Neural cell (in vitro differentiated cells): ENCODE results near the gene UGT2B15. TPM values are rescaled to one million over a fixed set of nuclear protein-coding genes. Genes with fewer than 3 reads are reported as not detected.
"Not testable (repeated sequence)": the region's sequence is repeated elsewhere in the genome, so short reads cannot be mapped to it uniquely, and the experiment has no call there.

Source experiments
- H2AFZ ChIP-seq: fragments of 200-600, 300-800 bp; sonication (generic), shearing (Covaris generic); 2 replicates; pipeline ENCODE4 v1.6.0; 2014; ENCODE audit warnings: low read depth, mild to moderate bottlenecking, antibody characterized with exemption, low read length, moderate library complexity
- H3F3A ChIP-seq: fragments of 200-600 bp; shearing (Covaris generic); 2 replicates; pipeline ENCODE4 v1.6.1; 2016; ENCODE audit warnings: mild to moderate bottlenecking, moderate library complexity, mixed read lengths, antibody characterized with exemption, low read length; ENCODE audit not compliant: insufficient read depth, poor library complexity, severe bottlenecking
- H3K27ac ChIP-seq: fragments of 200-600, 300-800 bp; sonication (generic), shearing (Covaris generic); 2 replicates; pipeline ENCODE4 v1.5.1; 2014; ENCODE audit warnings: mild to moderate bottlenecking, low read length, moderate library complexity
- H3K27me3 ChIP-seq: fragments of 300-800, 200-600 bp; sonication (generic), shearing (Covaris generic); 2 replicates; pipeline ENCODE4 v1.6.0; 2014; ENCODE audit warnings: mild to moderate bottlenecking, low read depth, low read length, moderate library complexity; ENCODE audit not compliant: insufficient read depth
- H3K36me3 ChIP-seq: fragments of 300-800, 200-600 bp; sonication (generic), shearing (Covaris generic); 2 replicates; pipeline ENCODE4 v1.5.1; 2014; ENCODE audit warnings: mild to moderate bottlenecking, antibody characterized with exemption, low read length, moderate library complexity; ENCODE audit not compliant: insufficient read depth
- H3K4me2 ChIP-seq: fragments of 300-800, 200-600 bp; sonication (generic), shearing (Covaris generic); 2 replicates; pipeline ENCODE4 v1.6.0; 2014; ENCODE audit warnings: mild to moderate bottlenecking, low read length
- H3K4me3 ChIP-seq: fragments of 300-800, 200-600 bp; sonication (generic), shearing (Covaris generic); 2 replicates; pipeline ENCODE4 v1.5.1; 2014; ENCODE audit warnings: mild to moderate bottlenecking, low read length, moderate library complexity
- H3K79me2 ChIP-seq: fragments of 200-600 bp; shearing (Covaris generic); replicated peaks from 2 replicates; pipeline ENCODE4 v1.6.0; 2014; ENCODE audit warnings: mild to moderate bottlenecking, low read length, moderate library complexity; ENCODE audit not compliant: insufficient read depth
- H3K9ac ChIP-seq: fragments of 300-800, 200-600 bp; sonication (generic), shearing (Covaris generic); 2 replicates; pipeline ENCODE4 v1.6.1; 2016; ENCODE audit warnings: mild to moderate bottlenecking, low read length, mixed read lengths
- H3K9me2 ChIP-seq: fragments of 200-600 bp; shearing (Covaris generic); 2 replicates; pipeline ENCODE4 v1.6.1; 2016; ENCODE audit warnings: mild to moderate bottlenecking, low read length, mixed read lengths; ENCODE audit not compliant: insufficient read depth
- H3K9me3 ChIP-seq: fragments of 200-600, 300-800 bp; sonication (generic), shearing (Covaris generic); 2 replicates; pipeline ENCODE4 v1.6.1; 2016; ENCODE audit warnings: mild to moderate bottlenecking, mixed run types, low read length, moderate library complexity, mixed read lengths
- H4K20me1 ChIP-seq: fragments of 200-600 bp; shearing (Covaris generic); 2 replicates; pipeline ENCODE4 v1.6.1; 2016; ENCODE audit warnings: mild to moderate bottlenecking, mixed run types; ENCODE audit not compliant: insufficient read depth
- CTCF ChIP-seq: fragments of 450-650 bp; IDR thresholded peaks from 2 replicates; pipeline ENCODE4 v1.5.1; 2014; ENCODE audit warnings: antibody characterized with exemption, mild to moderate bottlenecking, moderate library complexity; ENCODE audit not compliant: poor library complexity, severe bottlenecking
- EP300 ChIP-seq: fragments of 450-650 bp; conservative IDR thresholded peaks from 2 replicates; pipeline ENCODE4 v1.6.1; 2014; ENCODE audit warnings: antibody characterized with exemption, mild to moderate bottlenecking, moderate library complexity; ENCODE audit not compliant: poor library complexity, severe bottlenecking
- EZH2 ChIP-seq: fragments of 200-600, 300-800 bp; shearing (Covaris generic), sonication (generic); IDR thresholded peaks from 2 replicates; pipeline ENCODE4 v1.6.1; 2014; ENCODE audit warnings: antibody characterized with exemption, low read length, borderline replicate concordance, mild to moderate bottlenecking; ENCODE audit not compliant: insufficient read depth, poor library complexity, severe bottlenecking
- MXI1 ChIP-seq: fragments of 450-650 bp; conservative IDR thresholded peaks from 2 replicates; pipeline ENCODE4 v1.6.1; 2014; ENCODE audit warnings: antibody characterized with exemption, mild to moderate bottlenecking; ENCODE audit not compliant: poor library complexity, severe bottlenecking
- POLR2AphosphoS5 ChIP-seq: IDR thresholded peaks from 2 replicates; pipeline ENCODE4 v1.6.1; 2012
- RAD21 ChIP-seq: fragments of 450-650 bp; conservative IDR thresholded peaks from 2 replicates; pipeline ENCODE4 v1.6.1; 2014; ENCODE audit warnings: antibody characterized with exemption, mild to moderate bottlenecking, moderate library complexity
- REST ChIP-seq: IDR thresholded peaks from 2 replicates; pipeline ENCODE4 v1.6.1; 2012; ENCODE audit warnings: borderline replicate concordance
- SMC3 ChIP-seq: fragments of 450-650 bp; conservative IDR thresholded peaks from 2 replicates; pipeline ENCODE4 v1.6.1; 2014; ENCODE audit warnings: antibody characterized with exemption, mild to moderate bottlenecking, moderate library complexity; ENCODE audit not compliant: poor library complexity
- TAF1 ChIP-seq: IDR thresholded peaks from 2 replicates; pipeline ENCODE4 v1.6.1; 2012; ENCODE audit warnings: low read depth
- polyA plus RNA-seq: library from polyadenylated mRNA; depleted of rRNA; stranded (reverse); fragments of >200 nt; gene quantifications from 2 replicates; pipeline ENCODE4 v1.2.3, GENCODE V29; 2014

The UGT2B15 gene
- polyA plus RNA-seq, 1 donor from 2014 or later, result not detected

DNA sequence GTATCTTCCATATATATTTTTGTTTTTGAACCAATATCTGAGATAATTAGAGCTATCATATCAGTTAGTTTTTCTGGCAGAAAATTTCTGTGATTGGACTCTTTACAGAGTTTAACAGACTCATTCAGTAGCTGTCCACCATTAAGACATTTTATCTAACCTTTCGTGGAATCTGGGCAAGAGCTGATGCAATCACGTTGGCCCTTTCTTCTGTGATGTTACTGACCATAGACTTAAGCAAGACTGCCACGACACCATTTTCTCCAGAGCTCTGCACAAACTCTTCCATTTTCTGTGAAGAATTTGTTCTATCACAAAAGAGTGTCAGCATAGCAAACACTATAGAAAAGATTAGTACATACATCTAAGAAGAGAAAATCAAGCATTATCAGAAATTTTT lies 41.8 kb upstream of the UGT2B15 start:
- H3K27me3 ChIP-seq, result no peaks in the 10 kb centered on the region
- no peaks in the 10 kb centered on the region for H3K9me3 ChIP-seq
- H4K20me1 ChIP-seq, result no peaks in the 10 kb centered on the region
- no peaks in the 10 kb centered on the region for H3K79me2 ChIP-seq
- no peak overlapping the region for H2AFZ ChIP-seq
- no peaks in the 10 kb centered on the region for H3K36me3 ChIP-seq
- no peak overlapping the region for H3K27ac ChIP-seq
- H3K9ac ChIP-seq, result no peak overlapping the region
- H3K9me2 ChIP-seq, result no peaks in the 10 kb centered on the region
- TF ChIP-seq RAD21, result no peak
- no peak for TF ChIP-seq TAF1
- TF ChIP-seq MXI1, result no peak
- no peaks in the 10 kb centered on the region for H3F3A ChIP-seq
- no peak overlapping the region for H3K4me3 ChIP-seq
- no peak overlapping the region for H3K4me2 ChIP-seq

- no peaks in the 10 kb centered on the region for H3K36me3 ChIP-seq
- H3K9me2 ChIP-seq, result no peaks in the 10 kb centered on the region
- no peaks in the 10 kb centered on the region for H3F3A ChIP-seq
- no peak overlapping the region for H3K4me3 ChIP-seq
- H3K9ac ChIP-seq, result no peak overlapping the region
- H3K27me3 ChIP-seq, result no peaks in the 10 kb centered on the region
- no peak for TF ChIP-seq REST
- TF ChIP-seq RAD21, result no peak
- TF ChIP-seq SMC3, result no peak
- TF ChIP-seq POLR2AphosphoS5, result no peak
- TF ChIP-seq EZH2, result no peak
- TF ChIP-seq EP300, result no peak
- TF ChIP-seq TAF1, result no peak
- TF ChIP-seq MXI1, result no peak
- TF ChIP-seq CTCF, result no peak
- no peaks in the 10 kb centered on the region for H4K20me1 ChIP-seq
- no peaks in the 10 kb centered on the region for H3K79me2 ChIP-seq
- H3K4me2 ChIP-seq, result no peak overlapping the region
- no peaks in the 10 kb centered on the region for H3K9me3 ChIP-seq
- no peak overlapping the region for H3K27ac ChIP-seq
- no peak overlapping the region for H2AFZ ChIP-seq
Measured at GRCh38 chr4:68708566-68708965, 38.1 kb upstream of the UGT2B15 start.

GRCh38 chr4:68703168-68703567 lies 32.7 kb upstream of the UGT2B15 start:
- not testable (repeated sequence) for H3K9me2 ChIP-seq, H3K9me3 ChIP-seq, H3K9ac ChIP-seq, H3K4me2 ChIP-seq, H3K27me3 ChIP-seq, H2AFZ ChIP-seq, H3K79me2 ChIP-seq, H3K4me3 ChIP-seq, H3F3A ChIP-seq, H4K20me1 ChIP-seq, H3K27ac ChIP-seq, H3K36me3 ChIP-seq
